HUES6 (cell line): ENCODE data around the gene MYOZ3.

ENCODE experiments used
- H3K27ac ChIP-seq: 2 replicates; pipeline ENCODE4 v1.7.0; 2013; ENCODE audit warnings: low read depth, mild to moderate bottlenecking, low read length, inconsistent platforms
- H3K27me3 ChIP-seq: 2 replicates; pipeline ENCODE4 v1.6.1; 2013; ENCODE audit warnings: low read length; ENCODE audit not compliant: control insufficient read depth, insufficient read depth
- H3K36me3 ChIP-seq: 2 replicates; pipeline ENCODE4 v1.6.1; 2013; ENCODE audit warnings: low read length; ENCODE audit not compliant: control insufficient read depth, insufficient read depth
- H3K4me1 ChIP-seq: 2 replicates; pipeline ENCODE4 v1.6.1; 2013; ENCODE audit warnings: low read length; ENCODE audit not compliant: control insufficient read depth, insufficient read depth
- H3K4me3 ChIP-seq: 2 replicates; pipeline ENCODE4 v1.5.1; 2013; ENCODE audit warnings: low read depth, low read length
- H3K9ac ChIP-seq: one replicate; pipeline ENCODE4 v1.6.1; 2013; ENCODE audit warnings: mild to moderate bottlenecking, low read length
- H3K9me3 ChIP-seq: 2 replicates; pipeline ENCODE4 v1.6.1; 2013; ENCODE audit warnings: low read depth, low read length; ENCODE audit not compliant: control insufficient read depth, insufficient read depth

Gene MYOZ3

DNA sequence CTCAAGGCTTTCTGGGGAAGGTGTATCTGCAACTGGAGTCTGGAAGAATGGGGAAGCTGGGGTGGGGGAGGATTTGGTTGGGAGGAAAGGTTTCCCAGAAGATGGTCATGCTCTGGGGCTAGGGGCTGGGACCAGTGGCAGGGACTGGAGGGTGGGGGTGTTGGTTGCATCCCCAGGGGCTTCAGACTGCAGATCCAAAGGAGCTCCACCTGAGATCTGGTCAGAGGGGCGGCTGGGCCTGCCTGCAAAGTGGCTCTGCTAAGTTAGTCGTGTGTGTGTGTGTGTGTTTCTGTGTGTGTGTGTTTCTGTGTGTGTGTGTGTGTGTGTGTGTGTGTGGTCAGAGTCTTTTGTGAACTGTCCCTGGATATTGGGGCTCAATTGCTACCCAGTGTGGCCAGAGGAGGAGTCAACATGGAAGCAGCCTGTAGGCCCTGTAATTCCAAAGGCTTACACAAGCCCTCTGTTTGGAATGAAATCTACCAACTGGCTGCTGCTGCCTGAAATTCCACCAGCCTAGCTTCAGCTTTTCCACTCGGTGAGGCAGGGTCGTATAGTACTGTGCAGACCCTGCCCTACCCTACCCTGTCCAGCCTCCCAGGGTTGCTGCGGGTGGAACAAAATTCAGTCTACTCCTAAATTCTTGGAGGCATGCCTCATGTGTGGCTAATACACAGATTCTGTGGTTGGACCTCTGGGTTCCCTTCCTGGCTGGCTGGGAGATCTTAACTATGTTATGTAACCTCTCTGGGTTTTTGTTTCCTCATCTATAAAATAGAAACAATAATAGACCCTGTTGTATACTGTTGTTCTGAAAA is 33.1 kb upstream of the MYOZ3 start:
- Histone ChIP-seq H3K27ac (no peak overlapping the region), H3K9me3 (no peaks in the 10 kb centered on the region), H3K36me3 (no peaks in the 10 kb centered on the region), H3K27me3 (peaks cover 29% of the 10 kb centered on the region), H3K4me3 (no peak overlapping the region), H3K9ac (no peak overlapping the region), H3K4me1 (peaks cover 25% of the 10 kb centered on the region)

- Histone ChIP-seq H3K9me3 (no peaks in the 10 kb centered on the region), H3K36me3 (no peaks in the 10 kb centered on the region), H3K27me3 (peaks cover 18% of the 10 kb centered on the region), H3K4me3 (no peak overlapping the region), H3K27ac (no peak overlapping the region), H3K9ac (no peak overlapping the region), H3K4me1 (peaks cover 23% of the 10 kb centered on the region)
Observed at GRCh38 chr5:150628936-150629485, 32.0 kb upstream of the MYOZ3 start.

GRCh38 chr5:150630016-150630415 is 31.0 kb upstream of the MYOZ3 start:
- no peak overlapping the region for H3K27ac ChIP-seq
- H3K4me3 ChIP-seq = no peak overlapping the region
- H3K27me3 ChIP-seq = peaks cover 11% of the 10 kb centered on the region
- no peaks in the 10 kb centered on the region for H3K36me3 ChIP-seq
- peaks cover 17% of the 10 kb centered on the region for H3K4me1 ChIP-seq
- H3K9ac ChIP-seq = no peak overlapping the region
- H3K9me3 ChIP-seq = no peaks in the 10 kb centered on the region

DNA sequence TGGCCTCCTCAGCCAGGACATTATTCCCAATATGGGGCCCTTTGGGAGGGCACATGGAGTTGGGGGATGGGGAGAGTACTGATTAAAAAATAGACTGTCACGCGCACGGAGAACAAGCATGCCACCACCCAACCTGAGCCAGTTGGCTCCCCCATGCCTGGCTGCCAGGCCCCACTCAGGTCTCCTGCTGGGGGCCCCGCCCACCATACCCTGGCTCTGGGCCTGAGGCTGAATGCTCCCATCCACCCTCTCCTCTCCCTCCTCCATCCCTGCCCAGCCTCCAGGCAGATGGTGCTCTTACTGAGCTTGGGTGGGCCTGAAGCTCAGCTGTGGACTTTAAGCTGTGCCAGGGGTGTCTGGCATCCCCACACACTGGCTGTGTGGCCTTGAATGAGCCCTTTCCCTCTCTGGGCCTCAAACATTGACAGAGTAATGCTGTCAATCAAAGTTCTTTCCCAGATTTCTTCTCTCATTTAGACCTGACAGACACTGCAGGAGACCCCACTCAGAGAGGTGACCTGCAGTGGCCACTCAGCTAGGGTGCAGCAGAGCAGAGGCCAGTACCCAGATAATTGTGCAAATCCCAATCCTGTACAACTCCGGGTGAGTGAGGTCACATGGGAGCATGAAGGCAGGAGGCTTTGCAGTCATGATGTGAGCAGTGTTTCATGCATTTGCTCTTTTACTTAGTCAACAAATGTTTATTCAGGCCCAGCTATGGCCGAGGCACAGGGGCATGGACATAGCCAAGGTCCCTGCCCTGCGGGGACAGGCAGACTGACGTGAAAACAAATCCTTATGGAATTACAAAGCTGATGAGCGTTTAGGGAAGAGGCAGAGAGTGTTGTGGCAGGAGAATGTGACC is 30.4 kb upstream of the MYOZ3 start:
- H3K4me3 ChIP-seq = no peak overlapping the region
- no peaks in the 10 kb centered on the region for H3K9me3 ChIP-seq
- H3K4me1 ChIP-seq = peaks cover 11% of the 10 kb centered on the region
- H3K9ac ChIP-seq = no peak overlapping the region
- peaks cover 4% of the 10 kb centered on the region for H3K27me3 ChIP-seq
- H3K36me3 ChIP-seq = no peaks in the 10 kb centered on the region
- H3K27ac ChIP-seq = no peak overlapping the region

- no peak overlapping the region for H3K27ac ChIP-seq
- no peaks in the 10 kb centered on the region for H3K9me3 ChIP-seq
- H3K27me3 ChIP-seq = no peaks in the 10 kb centered on the region
- H3K36me3 ChIP-seq = no peaks in the 10 kb centered on the region
- no peak overlapping the region for H3K9ac ChIP-seq
- H3K4me3 ChIP-seq = no peak overlapping the region
- peaks cover 5% of the 10 kb centered on the region; the same call in 1 of the 2 replicates for H3K4me1 ChIP-seq
Observed at GRCh38 chr5:150631326-150631701, 29.7 kb upstream of the MYOZ3 start.

DNA sequence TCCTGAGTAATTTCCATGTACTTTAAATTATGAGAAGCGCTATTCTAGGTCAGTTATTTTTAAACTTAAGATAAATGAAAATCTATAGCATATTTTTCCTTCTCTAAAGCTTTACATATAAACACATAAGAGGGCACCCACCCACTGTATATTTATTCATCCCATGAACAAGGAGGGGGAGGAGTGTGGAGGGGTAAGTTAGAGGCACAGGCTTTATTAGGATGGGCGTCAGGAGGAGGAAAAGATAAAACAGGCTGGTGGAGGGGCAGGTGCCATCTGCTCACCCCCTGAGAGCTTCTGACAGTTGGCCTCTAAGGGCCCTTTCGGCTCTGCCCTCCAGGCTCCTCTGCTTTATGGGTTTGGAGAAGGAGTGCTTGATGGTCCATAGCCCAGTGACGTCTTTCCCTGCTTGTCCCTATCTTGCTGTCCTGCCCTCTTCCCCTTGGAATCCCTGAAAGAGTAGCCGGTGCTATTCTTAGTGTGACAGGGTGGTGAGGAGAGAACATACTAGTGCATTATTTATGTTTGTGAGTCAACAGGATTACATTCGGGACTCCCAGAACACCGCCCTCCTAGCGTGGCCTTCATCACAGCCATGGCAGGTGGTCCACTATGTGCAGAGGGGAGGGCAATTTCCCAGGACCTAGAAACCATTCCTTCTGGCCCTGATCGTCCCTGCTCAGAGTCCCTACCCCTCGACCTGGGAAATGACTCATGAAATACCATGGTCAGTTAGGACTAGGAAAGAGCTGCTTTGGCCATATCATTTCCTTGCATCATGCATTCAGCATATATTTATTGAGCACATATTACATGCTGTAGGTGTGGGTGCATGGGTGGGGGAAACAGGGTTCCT is 28.5 kb upstream of the MYOZ3 start:
- Histone ChIP-seq H3K4me3 (no peak overlapping the region), H3K9me3 (no peaks in the 10 kb centered on the region), H3K27ac (no peak overlapping the region), H3K4me1 (peaks cover 4% of the 10 kb centered on the region; the same call in 1 of the 2 replicates), H3K9ac (no peak overlapping the region), H3K36me3 (no peaks in the 10 kb centered on the region), H3K27me3 (no peaks in the 10 kb centered on the region)

DNA sequence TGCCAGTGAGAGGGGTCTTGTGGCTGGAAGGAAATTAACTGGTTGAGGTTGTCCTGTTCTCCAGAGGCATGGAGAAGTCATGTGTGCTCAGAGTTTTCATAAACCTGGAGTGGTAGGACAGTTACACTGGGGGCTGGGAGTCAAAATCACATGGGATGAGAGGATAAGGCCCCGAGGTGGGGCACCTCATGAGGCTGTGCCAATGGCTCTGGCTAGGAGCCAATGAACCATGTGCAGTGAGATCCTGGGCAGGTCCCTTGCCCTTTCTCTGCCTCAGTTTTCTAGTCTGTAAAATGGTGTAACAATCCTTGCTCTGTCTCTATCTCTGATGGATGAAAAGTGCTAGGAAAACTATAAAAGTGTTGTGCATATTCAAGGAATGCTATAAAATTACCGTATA is 27.6 kb upstream of the MYOZ3 start:
- no peaks in the 10 kb centered on the region for H3K9me3 ChIP-seq

GRCh38 chr5:150636391-150637244 is 24.4 kb upstream of the MYOZ3 start:
- no peak overlapping the region for H3K4me3 ChIP-seq
- no peak overlapping the region for H3K27ac ChIP-seq
- H3K27me3 ChIP-seq = no peaks in the 10 kb centered on the region
- peaks cover 37% of the 10 kb centered on the region for H3K4me1 ChIP-seq
- H3K36me3 ChIP-seq = no peaks in the 10 kb centered on the region
- no peak overlapping the region for H3K9ac ChIP-seq
- H3K9me3 ChIP-seq = no peaks in the 10 kb centered on the region

More for the DNA sequence above, 27.6 kb upstream of the MYOZ3 start:
- H3K4me3 ChIP-seq = no peak overlapping the region
- H3K27ac ChIP-seq = no peak overlapping the region
- peaks cover 11% of the 10 kb centered on the region; the same call in 1 of the 2 replicates for H3K4me1 ChIP-seq
- H3K27me3 ChIP-seq = no peaks in the 10 kb centered on the region
- H3K36me3 ChIP-seq = no peaks in the 10 kb centered on the region
- H3K9ac ChIP-seq = no peak overlapping the region

DNA sequence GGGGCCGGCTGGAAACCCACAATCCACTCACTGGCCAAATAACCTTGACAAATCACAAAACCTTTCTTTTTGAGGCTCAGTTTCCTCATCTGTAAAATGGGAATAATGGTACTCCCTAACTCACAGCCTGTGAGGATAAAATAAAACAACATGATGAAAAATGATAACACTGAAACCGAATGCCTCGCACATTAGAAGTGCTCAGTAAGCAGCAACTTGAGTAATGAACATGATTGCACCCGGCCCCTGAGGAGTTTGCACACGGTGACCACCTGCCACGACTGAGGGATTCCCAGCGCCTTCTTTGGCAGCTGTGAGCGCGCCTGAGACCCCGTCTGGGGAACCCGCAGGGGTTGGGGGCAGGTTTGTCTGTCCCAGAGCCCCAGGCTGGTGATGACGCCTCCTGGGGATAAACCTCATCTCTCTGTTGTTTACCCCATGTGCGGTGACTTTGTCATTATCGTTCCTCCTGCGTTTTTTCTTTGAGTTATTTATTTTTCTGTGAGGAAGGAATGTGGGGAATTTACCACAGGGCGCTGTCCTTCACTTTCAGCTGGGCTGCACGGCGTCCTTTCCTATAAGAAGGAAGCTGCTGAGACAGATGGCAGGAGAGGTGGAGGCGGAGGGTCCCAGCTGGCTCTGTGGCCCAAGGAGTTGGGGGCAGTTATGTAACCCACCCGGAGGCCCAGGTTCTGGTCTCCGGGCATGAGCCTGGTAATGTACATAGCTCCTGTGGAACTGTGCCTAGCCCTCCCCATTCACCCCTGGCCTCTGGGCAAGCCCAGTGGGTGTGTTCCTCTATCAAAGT is 23.6 kb upstream of the MYOZ3 start:
- H3K36me3 ChIP-seq = no peaks in the 10 kb centered on the region
- no peak overlapping the region for H3K4me3 ChIP-seq
- H3K9ac ChIP-seq = no peak overlapping the region
- no peak overlapping the region for H3K27ac ChIP-seq
- H3K27me3 ChIP-seq = no peaks in the 10 kb centered on the region
- H3K9me3 ChIP-seq = no peaks in the 10 kb centered on the region
- peaks cover 45% of the 10 kb centered on the region for H3K4me1 ChIP-seq
